GM19467 (cell line): Measurements from ENCODE around the gene LMX1B.

ENCODE experiments used
- ATAC-seq: cut with Tn5 transposase; IDR thresholded peaks from one replicate; pipeline ENCODE4 v1.9.1; 2021; ENCODE audit warnings: mild to moderate bottlenecking, moderate library complexity; ENCODE audit not compliant: unreplicated experiment

LMX1B gene

DNA sequence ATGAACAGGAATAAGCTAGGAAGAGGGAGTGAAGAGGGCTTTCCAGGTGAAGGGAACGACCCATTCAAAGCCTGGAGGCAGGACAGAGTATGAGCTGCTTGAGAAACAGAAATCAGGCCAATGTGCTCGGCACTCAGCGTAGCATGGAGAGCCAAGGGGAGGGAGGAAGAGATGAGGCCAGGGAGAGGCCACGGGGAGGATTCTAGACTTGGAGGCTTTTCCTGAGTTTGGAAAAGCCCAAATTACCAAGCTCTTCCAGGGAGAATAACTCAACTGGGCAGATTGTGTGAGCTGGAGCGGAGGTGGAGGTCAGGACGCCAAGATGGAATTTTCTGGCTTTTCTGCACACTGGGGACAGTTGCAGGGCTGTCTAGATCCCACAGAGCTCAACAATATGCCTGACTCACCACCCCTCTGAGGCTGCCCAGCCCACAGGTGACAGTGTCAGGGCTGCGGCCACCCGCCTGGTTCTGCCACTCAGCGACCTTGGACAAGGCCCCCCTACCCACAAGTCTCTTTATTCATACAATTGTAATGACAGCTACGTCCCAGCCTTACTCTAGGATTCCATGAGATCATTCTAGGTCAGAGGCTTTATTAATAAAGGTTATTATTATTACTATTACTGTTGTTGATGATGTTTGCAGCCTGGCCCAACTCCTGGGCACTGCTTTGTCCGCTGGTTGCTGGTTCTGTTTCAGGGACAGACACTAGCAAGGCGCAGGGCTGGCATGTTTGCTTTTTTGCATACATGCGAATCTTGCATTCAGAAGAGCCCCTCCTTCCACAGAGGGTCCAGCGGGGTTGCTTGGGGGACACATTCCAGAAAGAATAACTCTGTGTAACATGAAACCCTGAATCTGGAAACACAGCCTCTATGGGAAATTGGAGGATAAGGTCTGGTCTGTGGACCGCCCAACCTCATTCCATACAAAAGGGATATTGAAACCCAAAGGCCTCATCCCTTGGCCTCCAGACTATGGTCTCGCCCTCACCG is 9.4 kb upstream of the LMX1B start:
- ATAC-seq, result no peak

DNA sequence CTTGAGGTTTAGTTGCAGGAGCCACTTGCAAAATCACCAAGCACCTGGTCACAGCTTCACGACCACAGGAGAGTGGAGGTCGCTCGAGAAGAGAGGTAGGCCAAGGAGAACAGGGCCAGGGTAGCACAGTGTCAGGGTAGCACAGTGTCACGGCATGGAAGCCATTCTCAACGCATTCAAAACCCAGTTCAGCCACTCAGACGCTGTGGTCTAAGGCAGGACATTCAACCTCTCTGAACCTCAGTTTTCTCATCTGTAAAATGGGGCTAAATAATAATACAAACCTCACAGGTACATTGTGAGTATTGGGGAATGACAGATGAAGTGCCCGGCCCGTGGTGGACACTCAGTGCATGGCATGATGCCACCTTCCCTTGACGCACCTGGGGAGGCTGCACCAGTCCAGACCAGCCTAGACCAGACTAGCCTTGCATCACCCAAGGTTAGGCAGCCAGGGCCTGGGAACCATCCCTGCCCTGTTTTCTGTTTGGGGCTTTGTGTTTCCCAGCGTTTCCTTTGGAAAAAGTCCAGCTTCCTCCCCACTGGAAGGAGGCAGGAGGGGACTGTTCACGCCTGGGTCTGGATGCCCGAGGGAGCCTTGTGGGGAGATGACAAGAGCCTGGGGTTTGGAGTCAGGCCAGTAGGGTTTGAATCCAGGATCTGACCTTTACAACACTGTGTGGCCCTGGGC is 7.8 kb upstream of the LMX1B start:
- no peak for ATAC-seq

DNA sequence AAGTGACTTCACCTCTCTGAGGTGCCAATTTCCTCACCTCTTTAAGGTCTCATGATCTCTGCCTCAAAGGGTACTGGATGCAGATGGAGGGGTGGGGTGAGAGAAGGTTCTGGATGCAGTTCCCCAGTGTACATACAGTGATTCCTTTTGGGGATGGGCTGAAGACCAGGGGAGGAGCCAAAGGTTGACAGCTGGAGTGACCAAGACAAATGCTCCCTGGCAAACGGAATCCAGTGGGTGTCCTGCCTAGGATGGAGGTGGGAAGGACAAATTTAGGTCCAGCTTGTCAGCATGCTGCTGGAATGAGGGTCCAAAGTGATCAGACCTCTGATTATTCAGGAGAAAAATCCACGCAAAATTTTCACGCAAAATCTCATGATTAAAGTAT is 7.3 kb upstream of the LMX1B start:
- ATAC-seq, result no peak

DNA sequence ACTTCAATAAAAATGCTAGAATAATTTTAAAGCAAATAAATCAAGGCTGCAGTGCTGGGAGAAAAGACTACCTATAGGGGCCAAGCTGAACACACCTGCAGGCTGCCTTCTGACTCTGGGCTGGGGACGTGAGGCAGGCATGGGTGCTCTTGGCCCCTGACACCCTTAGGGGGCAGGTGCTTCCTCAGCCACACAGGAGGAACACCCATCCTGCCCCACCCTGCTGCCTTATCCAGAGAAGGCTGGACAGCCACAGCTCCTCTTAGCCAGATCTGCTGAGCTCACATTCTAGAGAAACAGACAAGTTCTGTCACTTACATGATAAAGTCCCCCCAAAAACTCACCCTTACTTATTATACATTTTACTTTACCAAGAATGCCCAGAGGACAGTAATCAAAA is 6.6 kb upstream of the LMX1B start:
- ATAC-seq, result no peak

DNA sequence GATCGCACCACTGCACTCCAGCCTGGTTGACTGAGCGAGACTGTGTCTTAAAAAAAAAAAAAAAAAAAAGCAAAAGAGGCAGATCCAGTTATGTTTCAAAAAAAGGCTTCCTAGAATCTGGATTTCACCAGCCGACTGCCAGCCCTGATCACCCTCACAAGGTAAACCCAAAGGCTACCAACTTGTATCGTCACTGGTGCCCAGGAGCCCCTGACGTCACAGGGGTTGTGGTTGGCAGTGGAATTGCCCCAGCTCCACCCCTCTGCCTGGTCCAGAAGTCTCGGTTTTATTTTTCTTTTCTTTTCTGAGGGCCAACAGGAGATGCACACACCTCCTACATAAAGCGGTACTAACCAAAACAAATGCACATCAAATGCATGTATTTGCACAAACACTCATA is 6.0 kb upstream of the LMX1B start:
- no peak for ATAC-seq

DNA sequence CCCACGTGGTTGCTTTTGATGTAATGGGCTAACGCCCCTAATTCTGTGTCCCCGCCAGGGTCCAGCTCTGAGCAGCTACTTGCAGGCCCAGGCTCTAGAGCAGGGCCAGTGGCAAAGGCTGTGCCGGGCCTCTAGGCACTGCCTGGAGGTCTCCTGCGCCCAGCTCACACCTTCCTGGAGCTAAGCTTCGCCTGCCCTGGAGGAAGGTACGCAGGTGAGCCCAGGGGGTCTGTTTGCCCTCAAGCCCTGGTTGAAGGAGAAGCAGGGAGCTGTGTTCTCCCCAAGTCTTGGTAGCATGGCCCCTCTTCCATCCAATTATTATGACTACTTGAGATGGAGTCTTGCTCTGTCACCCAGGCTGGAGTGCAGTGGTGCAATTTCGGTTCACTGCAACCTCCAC is 5.2 kb upstream of the LMX1B start:
- no peak for ATAC-seq

DNA sequence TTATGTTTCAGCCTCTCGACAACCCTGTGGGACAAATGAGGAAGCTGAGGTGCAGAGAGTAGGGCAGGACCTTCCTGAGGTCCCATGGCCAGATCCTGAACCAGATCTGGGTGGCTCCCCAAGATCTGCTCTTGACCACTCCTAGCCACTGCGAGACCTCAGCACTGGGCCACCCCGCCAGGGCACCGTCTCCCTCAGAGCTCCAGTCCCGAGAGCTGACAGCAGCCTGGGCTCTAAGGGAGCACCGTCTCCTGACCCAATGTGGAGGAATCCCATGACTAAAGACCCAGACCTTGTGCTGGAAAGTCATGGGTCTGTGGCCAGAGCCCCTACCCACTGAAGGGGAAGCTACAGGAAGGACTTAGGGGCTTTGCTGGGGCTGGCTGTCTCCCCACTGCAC is 4.5 kb upstream of the LMX1B start:
- no peak for ATAC-seq

DNA sequence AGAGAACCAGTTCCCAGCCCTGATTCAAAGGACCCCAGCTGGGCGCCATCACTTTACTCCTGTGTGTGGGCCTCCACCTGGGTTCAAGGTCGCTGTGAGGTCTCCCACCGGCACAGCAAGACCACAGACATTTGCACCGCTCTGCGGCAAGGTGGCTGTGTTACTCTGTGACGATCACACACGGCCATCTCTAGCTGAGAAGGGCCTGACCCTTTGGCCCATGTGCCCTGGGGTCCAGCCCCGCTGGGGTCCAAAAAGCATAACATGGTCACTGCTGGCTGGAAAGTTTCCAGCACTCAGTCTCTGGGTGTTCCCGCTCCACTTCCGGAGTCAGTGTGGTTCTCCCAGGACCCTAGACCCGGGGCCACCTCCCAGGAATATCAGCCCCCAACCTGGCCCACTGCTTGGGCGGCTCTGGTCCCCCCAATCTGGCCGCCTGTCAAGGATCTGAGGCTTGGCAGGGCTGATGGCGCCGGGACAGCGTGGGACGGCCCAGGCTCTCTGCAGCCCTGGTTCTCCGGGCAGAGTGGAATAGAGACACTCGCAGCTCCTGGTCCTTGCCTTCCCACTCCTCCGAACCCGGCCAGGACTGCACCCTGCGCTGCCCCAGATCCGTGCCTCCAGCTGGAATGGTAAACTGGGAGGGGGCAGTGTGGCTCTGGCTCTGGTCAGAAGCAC is 3.9 kb upstream of the LMX1B start:
- ATAC-seq, result no peak

DNA sequence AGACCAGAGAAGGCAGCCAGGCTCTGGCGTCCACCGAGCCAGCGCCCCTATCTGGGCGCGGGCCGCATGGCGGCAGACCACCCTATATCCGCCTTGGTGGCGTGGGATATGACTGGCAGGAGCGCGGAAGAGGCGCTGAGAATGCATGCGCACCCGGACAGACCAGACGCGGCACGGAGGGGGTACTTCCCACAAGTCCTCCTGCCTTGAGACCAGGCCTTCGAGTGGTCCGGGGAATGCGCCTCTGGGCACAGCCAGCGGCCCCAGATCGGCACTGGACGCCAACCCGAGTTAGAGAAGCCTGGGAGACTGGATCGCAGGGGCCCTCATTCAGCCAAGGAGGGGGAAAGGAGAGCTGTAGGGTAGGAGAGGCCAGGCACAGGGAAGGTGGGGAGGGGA is 2.5 kb upstream of the LMX1B start:
- no peak for ATAC-seq

DNA sequence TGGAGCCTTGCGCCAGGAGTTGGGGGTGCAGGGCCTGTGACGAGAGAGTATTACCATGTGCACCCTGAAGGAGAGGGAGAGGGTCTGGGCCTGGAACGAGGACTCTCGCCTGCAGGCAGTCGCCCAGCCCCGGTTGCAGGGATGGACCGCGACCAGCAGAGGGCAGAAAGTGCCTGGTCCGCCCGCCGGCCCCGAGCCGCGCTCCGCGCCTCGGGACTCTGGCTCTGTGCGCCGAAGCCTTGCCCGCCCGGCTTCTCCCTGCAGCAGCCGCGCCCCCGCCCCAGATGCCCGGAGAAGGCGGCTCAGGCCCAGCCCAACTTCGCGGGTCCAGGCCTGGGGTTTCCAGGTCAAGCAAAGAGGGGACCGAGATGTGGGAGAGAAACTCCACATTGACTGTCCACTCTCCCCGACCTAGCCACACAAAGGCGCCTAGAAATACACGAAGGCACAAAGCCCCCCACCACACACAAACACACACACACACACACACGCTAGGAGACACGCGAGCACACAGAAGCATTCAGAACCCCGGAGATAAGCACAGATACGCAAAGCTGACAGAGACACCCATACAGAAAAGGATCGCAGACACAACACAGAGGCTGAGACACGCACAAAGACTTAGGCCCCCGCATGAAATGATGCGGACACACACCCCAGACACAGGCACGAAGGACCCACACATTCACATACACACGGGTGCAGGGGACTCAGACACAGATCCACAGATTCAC is 2.0 kb upstream of the LMX1B start:
- no peak for ATAC-seq

DNA sequence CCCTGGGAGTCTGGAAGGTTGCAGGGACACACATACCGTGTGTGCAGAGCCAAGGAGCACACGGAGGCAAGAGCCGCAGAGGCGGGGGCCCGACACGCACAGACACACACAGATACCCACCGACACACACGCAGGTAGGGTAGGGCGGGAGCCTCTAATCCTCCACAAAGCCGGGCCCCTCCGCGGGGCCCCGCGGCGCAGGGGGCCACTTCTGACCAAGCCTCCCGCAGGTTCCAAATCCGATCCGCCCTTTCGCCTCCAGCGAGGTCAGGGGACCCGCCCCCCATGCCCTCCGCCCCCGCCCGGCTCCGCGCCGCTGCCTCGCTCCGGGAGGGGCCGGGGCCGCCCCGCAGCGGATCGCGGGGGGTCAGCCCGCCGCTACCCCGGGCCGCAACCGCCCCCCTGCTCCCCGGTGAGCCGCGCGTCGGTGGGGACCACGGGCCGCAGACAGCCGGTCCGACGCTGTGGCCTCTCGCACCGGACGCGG is 1.4 kb upstream of the LMX1B start:
- ATAC-seq, result no peak

DNA sequence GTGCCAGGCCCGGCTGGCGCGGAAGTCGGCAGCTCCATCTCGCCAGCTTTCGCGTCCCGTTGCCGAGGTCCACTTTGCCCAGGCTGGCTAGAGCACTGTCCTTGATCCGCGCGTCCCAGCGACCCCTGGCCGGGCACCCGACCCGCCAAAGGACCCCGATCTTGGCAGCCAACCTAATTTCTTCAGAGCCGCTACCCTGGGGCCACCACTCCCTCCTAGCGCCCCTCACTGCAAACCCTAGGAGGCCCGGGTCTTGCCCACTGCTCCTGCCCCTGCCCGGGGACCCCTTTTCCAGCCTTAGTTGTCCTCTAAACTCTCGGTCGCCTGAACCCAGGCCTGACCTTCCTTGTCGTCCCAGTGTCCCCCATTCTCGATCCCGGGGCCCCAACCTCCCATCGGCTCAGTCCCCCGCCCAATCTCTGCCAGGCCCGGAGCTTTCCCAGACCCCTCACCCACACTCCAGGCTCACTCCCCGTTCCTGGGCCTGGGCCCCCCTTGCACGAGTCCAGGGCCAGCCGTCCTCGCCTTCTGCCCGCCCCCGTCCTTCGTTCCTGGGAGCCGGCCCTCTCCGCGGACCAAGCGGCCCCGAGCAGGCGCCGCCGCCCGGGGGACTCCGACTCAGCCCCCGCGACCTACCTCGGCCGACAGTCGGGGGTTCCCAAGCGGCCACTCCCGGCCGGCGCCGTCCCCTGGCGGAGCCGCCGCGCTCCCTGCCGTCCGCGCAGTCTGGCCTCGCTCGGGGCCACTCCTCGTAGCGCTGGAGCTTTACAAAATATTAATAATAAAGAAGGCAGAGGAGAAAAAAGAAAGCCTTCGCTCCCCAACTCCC is 701 bp upstream of the LMX1B start:
- ATAC-seq, result no peak

DNA sequence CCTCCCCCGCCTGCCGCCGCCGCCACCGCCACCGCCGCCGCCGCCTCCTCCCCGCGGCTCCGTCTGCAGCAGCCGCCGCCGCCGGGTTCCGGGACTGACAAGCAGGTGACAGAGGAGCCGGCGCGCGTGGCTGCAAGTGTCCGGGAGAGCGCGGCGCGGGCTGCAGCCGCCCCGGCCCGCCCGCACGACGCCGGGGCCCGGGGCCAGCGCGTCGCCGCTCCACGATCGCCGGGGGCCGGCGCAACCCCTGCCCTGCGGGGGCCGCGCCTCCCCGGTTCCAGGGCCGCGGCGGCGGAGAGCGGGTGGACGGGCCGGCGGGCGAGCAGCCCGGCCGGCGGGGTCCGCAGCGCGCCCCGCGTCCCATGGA is 343 bp downstream of the LMX1B start:
- no peak for ATAC-seq

DNA sequence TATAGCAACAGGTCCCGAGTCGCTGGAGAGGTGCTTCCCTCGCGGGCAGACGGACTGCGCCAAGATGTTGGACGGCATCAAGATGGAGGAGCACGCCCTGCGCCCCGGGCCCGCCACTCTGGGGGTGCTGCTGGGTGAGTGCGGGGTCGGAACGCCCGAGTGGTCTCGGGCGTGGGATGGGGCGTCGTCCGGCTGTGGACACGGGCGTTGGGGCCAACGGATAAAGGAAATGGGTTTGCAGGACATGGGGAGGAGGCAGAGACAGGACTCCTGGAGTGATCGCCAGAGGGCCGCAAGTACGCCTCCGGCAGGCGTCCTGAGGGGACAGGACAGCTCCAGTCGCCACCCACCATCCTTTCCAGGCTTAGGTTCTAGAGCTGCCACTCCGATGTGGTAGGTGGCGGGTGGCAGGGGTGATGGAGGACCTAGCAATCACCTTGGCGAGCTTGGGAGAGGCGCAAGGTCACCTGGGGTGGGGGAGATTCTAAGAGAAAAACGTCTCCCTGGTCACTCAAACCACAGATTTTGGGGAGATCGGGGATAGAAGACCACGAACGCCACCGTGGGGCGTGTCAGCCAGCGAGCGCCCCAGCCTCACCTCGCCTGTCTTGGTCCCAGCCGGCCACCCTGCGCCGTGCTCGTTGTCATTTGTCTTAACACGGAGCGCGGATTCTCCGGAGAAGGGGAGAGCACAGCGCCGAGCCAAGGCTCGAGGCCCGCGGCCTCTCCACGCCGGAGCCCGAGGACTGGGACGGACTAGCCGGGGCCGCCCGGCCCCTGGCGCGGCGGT is 922 bp downstream of the LMX1B start:
- ATAC-seq, result no peak

DNA sequence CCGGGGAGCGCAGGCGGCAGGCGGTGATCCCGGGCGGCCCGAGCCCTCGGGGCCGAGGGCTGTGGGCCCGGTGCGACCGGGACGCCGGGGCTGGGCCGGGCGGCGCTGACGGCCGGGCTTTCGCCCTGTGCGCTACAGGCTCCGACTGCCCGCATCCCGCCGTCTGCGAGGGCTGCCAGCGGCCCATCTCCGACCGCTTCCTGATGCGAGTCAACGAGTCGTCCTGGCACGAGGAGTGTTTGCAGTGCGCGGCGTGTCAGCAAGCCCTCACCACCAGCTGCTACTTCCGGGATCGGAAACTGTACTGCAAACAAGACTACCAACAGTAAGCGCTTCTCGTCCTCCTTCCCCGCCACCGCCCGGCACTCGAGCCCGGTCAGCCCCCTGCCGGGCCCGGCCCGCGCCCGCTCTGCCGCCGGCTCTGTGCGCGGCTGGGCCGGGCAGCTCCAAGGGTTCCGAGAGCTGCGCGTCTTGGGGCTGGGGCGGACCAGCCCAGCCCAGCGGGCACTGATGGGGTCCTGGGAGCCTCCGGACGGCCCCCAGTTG is 1.6 kb downstream of the LMX1B start:
- no peak for ATAC-seq

DNA sequence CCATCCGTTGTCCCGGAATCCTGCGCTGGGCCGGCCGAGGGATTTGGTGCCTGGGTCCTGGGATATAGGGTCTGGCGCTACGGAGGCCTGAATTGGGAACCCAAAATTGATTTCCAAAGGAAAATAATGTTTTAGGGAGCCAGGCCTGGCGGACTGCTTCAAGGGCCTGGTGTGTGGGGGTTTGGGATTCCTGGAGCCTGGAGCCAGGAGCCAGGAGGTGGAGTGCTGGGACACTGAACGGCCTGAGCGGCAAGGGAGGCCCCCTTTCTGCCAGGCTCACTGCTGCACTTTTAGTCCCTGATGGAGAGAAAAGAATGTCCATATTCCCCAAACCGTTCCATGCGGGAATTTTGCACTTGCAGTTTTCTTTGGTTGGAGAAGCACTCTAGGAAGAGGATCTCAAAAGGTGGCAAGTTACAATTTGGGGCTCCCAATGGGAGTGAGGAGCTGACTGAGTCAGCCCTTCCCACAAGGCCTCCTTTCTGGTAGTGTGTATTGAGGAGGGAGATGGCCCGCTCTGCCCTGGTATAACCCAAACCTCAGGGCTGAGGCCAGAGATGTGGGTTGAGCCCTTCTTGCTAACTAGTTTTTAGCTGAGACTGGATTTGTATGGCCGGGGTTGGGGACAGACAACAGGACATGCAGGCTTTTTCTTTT is 2.2 kb downstream of the LMX1B start:
- ATAC-seq, result no peak

DNA sequence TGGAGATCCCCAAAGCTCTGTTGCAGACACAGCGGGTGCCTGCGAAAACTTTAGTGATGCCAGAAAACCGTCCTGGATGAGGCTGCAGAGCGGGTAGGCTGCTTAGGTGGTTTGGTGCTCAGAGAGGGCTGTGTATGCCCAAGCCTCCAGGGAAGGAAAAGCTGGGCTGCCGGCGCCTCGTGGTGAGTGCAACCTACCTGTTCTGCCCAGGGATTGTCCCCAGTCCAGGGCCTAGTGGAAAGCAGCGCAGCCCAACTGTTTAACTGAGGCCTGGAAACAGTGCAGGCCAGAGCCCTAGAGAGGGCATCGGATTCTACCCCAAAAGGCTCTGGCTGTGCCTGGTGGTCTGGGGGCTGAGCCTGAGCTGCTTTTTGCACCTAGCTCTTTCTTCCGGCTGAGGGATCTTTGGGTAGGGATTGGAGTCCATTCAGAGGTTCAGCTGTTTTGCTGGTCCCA is 2.8 kb downstream of the LMX1B start:
- ATAC-seq, result no peak
